HEK293 (cell line): ENCODE data around the gene PPFIBP1.

ENCODE experiments used
- ATF2 ChIP-seq: fragments of 450-650 bp; formaldehyde crosslinking; IDR thresholded peaks from 2 replicates; pipeline ENCODE4 v1.5.1; 2016; ENCODE audit warnings: missing biosample characterization, missing genetic modification characterization, low read depth
- CTCF ChIP-seq: fragments of 450-650 bp; formaldehyde crosslinking; IDR thresholded peaks from 2 replicates; pipeline ENCODE4 v1.5.1; 2016; ENCODE audit warnings: missing biosample characterization, missing genetic modification characterization
- REST ChIP-seq: fragments of 450-650 bp; formaldehyde crosslinking; IDR thresholded peaks from 2 replicates; pipeline ENCODE4 v1.5.1; 2016; ENCODE audit warnings: missing biosample characterization, missing genetic modification characterization
- ZBTB6 ChIP-seq: fragments of 450-650 bp; formaldehyde crosslinking; IDR thresholded peaks from 2 replicates; pipeline ENCODE4 v1.5.1; 2017; ENCODE audit warnings: missing biosample characterization, missing genetic modification characterization
- ZNF211 ChIP-seq: fragments of 450-650 bp; formaldehyde crosslinking; IDR thresholded peaks from 2 replicates; pipeline ENCODE4 v1.5.1; 2016; ENCODE audit warnings: low read depth, missing biosample characterization, missing genetic modification characterization
- ZNF24 ChIP-seq: fragments of 450-650 bp; formaldehyde crosslinking; IDR thresholded peaks from 2 replicates; pipeline ENCODE4 v1.5.1; 2016; ENCODE audit warnings: missing biosample characterization, missing genetic modification characterization
- ZNF274 ChIP-seq, 2 experiments: fragments of 200-500 bp in 1 of 2; fragments of 450-650 bp in 1 of 2; sonication (Bioruptor generic) in 1 of 2; formaldehyde crosslinking in 1 of 2; IDR thresholded peaks; 2 replicates each; pipeline versions ENCODE4 v1.5.1 to v1.6.1; 2014 to 2016; ENCODE audit warnings: borderline replicate concordance in 1 of 2, inconsistent platforms in 1 of 2, low read length in 1 of 2, missing biosample characterization in 1 of 2, missing genetic modification characterization in 1 of 2
- ZNF514 ChIP-seq: fragments of 450-650 bp; formaldehyde crosslinking; IDR thresholded peaks from 2 replicates; pipeline ENCODE4 v1.5.1; 2016; ENCODE audit warnings: missing biosample characterization, missing genetic modification characterization
- ZNF747 ChIP-seq: fragments of 450-650 bp; formaldehyde crosslinking; IDR thresholded peaks from 2 replicates; pipeline ENCODE4 v1.5.1; 2016; ENCODE audit warnings: missing biosample characterization, missing genetic modification characterization
- ZNF76 ChIP-seq: fragments of 450-650 bp; formaldehyde crosslinking; IDR thresholded peaks from 2 replicates; pipeline ENCODE4; 2016; ENCODE audit warnings: low read depth, missing biosample characterization, missing genetic modification characterization, borderline replicate concordance

- no peak for TF ChIP-seq CTCF
- no peak for TF ChIP-seq ZNF747 (tag by site-specific recombination)
- no peak for TF ChIP-seq ZNF514 (tag by site-specific recombination)
- TF ChIP-seq ZBTB6 (tag by site-specific recombination) = no peak
- TF ChIP-seq REST (tag by site-specific recombination) = no peak
- no peak for TF ChIP-seq ZNF274 (IDR thresholded peaks at IDR 0.05; ENCODE audit: low read length)
- TF ChIP-seq ZNF274 (tag by site-specific recombination; IDR thresholded peaks at IDR 0.05; ENCODE audit: borderline replicate concordance) = no peak
- TF ChIP-seq ZNF211 (tag by site-specific recombination) = no peak
- no peak for TF ChIP-seq ZNF24 (tag by site-specific recombination)
- no peak for TF ChIP-seq ZNF76 (tag by site-specific recombination)
- no peak for TF ChIP-seq ATF2 (tag by site-specific recombination)
Observed at GRCh38 chr12:27608890-27609289, 84.9 kb downstream of the PPFIBP1 start.
